Kidney (tissue), 14 donors: ENCODE measurements around the gene TNFAIP1. TPM values are rescaled to one million over a fixed set of nuclear protein-coding genes. Genes with fewer than 3 reads are reported as not detected.

Experiments used
- DNase-seq, 5 donors: peaks; one replicate each; pipeline ENCODE4 v3.0.0-alpha.2; 2013 to 2020
- FAIRE-seq: peaks from 2 replicates; lab custom pipeline; 2012; peaks lifted over from hg19 to GRCh38; lab: Jason Lieb, UNC
- H3K27ac ChIP-seq, 2 donors: one replicate each; pipeline ENCODE4 v1.7.0; 2013; ENCODE audit warnings: low read depth in 2 of 2, low read length in 2 of 2, inconsistent platforms in 1 of 2
- H3K27me3 ChIP-seq: one replicate; pipeline ENCODE4 v1.7.1; 2013; ENCODE audit warnings: low read length, inconsistent platforms; ENCODE audit not compliant: control insufficient read depth, insufficient read depth
- H3K36me3 ChIP-seq, 3 donors: one replicate each; pipeline versions ENCODE4 v1.7.0 to v1.7.1; 2013; ENCODE audit warnings: low read length in 3 of 3, control low read depth in 1 of 3, inconsistent platforms in 1 of 3; ENCODE audit not compliant: insufficient read depth in 3 of 3, control insufficient read depth in 2 of 3
- H3K4me1 ChIP-seq, 3 donors: one replicate each; pipeline versions ENCODE4 v1.7.0 to v1.7.1; 2013; ENCODE audit warnings: low read length in 3 of 3, inconsistent platforms in 1 of 3, low read depth in 1 of 3; ENCODE audit not compliant: control insufficient read depth in 2 of 3, insufficient read depth in 2 of 3
- H3K4me3 ChIP-seq, 3 donors: one replicate each; pipeline versions ENCODE4 v1.7.0 to v1.8.1; 2013; ENCODE audit warnings: low read length in 3 of 3, control low read depth in 1 of 3, inconsistent platforms in 1 of 3
- H3K9ac ChIP-seq, 3 donors: one replicate each; pipeline versions ENCODE4 v1.7.0 to v1.7.1; 2013; ENCODE audit warnings: low read length in 3 of 3, control low read depth in 1 of 3, inconsistent platforms in 1 of 3
- H3K9me3 ChIP-seq, 3 donors: one replicate each; pipeline versions ENCODE4 v1.7.0 to v1.7.1; 2013; ENCODE audit warnings: low read length in 3 of 3, control low read depth in 1 of 3, inconsistent platforms in 1 of 3; ENCODE audit not compliant: control insufficient read depth in 2 of 3, insufficient read depth in 1 of 3
- CTCF ChIP-seq: IDR thresholded peaks from 3 replicates; pipeline ENCODE4 v1.5.1; 2012; ENCODE audit warnings: mild to moderate bottlenecking, moderate library complexity, borderline replicate concordance; ENCODE audit not compliant: insufficient read depth; ENCODE audit errors: extremely low read depth
- intact Hi-C: fragments of 100-400 bp; cut with DNase I; formaldehyde crosslinking; loops from one replicate; pipeline ENCODE4 v1.11.1; 2022
- polyA plus RNA-seq: library from polyadenylated mRNA; stranded (reverse); fragments of 350-450 nt; fragmentation: Illumina TruSeq; extraction: RNeasy Lipid Tissue Mini Kit (QIAGEN cat#74804); gene quantifications from one replicate; pipeline ENCODE4 v1.2.3, GENCODE V29; 2014; ENCODE audit warnings: low read depth, low replicate concordance; ENCODE audit not compliant: insufficient read depth
- total RNA-seq: library from RNA; stranded (reverse); fragmentation: NEBNext Ultra II Directional; extraction: Animal tissue kit (Norgen Biotek cat#: 25700); gene quantifications from one replicate; pipeline ENCODE4 v1.2.1, GENCODE V29; 2021
- donor health status: control.
- donor health status: control.
- donor health status: control.
- donor health status: control.
- donor health status: control.
- donor health status: DM: yes; HTN: yes; CAD: no.
- donor health status: Normal renal cell carcinoma (clear cell type).

TNFAIP1 gene
- total and polyA plus RNA-seq, 2 donors from 2014 or later = 28.9 to 83.9 TPM

GRCh38 chr17:28391401-28391800 lies 55.8 kb downstream of the TNFAIP1 start:
- Histone ChIP-seq H3K9ac (no peak overlapping the region), H3K4me3 (no peak overlapping the region), H3K36me3 (peaks cover 6 to 26% (median 19%) of the 10 kb centered on the region in 3 donors), H3K4me1 (no peaks in the 10 kb centered on the region), H3K9me3 (no peaks in the 10 kb centered on the region), H3K27ac (no peak overlapping the region), H3K27me3 (no peaks in the 10 kb centered on the region)
- no peak for DNase-seq
- intact Hi-C loops = no loop called here
- no peak for TF ChIP-seq CTCF
- FAIRE-seq = no peak

- Histone ChIP-seq H3K27ac (no peak overlapping the region), H3K9ac (no peak overlapping the region), H3K27me3 (no peaks in the 10 kb centered on the region), H3K9me3 (no peaks in the 10 kb centered on the region), H3K36me3 (peaks cover 6 to 26% (median 19%) of the 10 kb centered on the region in 3 donors), H3K4me3 (no peak overlapping the region), H3K4me1 (peaks cover 0 to 3% (median 0%) of the 10 kb centered on the region in 3 donors)
- FAIRE-seq (no peak), DNase-seq (no peak)
- intact Hi-C loops = no loop called here
- no peak for TF ChIP-seq CTCF
Measured at GRCh38 chr17:28392491-28392890, 56.9 kb downstream of the TNFAIP1 start.

GRCh38 chr17:28394337-28395116 lies 59.0 kb downstream of the TNFAIP1 start:
- H3K27ac ChIP-seq = no peak overlapping the region
- no peaks in the 10 kb centered on the region for H3K9me3 ChIP-seq
- no peak for FAIRE-seq
- no peak overlapping the region for H3K9ac ChIP-seq
- peaks cover 6 to 20% (median 15%) of the 10 kb centered on the region in 3 donors for H3K36me3 ChIP-seq
- H3K4me3 ChIP-seq = no peak overlapping the region
- no peak for TF ChIP-seq CTCF
- intact Hi-C loops = no loop called here
- DNase-seq = no peak
- peaks cover 0 to 18% (median 4%) of the 10 kb centered on the region in 3 donors for H3K4me1 ChIP-seq
- H3K27me3 ChIP-seq = no peaks in the 10 kb centered on the region
